ENCODE results near the gene FAM98A.

FAM98A gene

DNA sequence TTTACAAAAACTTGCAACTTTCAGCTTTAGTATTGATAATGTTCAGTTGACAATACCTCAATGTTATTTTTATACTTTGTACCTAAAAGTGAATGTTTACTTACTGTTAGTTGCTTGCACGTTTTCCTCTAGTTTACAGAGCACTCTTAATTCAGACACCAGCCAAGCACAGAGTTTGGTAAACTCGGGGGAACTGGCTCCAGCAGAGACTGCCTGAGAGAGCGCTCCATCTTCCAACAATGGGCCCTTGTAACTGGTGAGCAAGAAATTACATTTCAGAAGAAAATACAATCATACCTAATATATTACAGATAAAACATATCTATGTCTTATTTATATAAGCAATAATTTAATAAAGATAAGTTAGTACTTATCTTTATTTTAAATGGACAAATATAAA is 3.7 kb downstream of the FAM98A start:
- no peak for DNase-seq

DNA sequence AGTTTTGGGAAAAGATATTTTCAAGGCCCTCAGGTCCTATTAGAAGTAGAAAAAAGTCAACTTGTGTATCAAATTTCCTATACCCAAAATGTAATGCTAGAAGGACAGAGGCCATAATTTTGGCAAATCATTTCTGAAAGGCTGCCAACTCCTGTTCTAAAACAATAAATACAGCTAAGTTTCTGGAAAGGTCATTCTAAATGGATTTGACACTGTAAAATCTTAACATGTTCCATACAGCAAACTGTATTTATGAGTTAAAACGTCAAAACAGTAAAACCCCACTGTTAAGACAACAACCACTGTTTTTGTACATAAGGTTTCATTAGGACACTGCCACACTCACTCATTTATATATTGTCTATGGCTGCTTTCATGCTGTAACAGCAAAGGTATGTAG is 9.7 kb downstream of the FAM98A start:
- DNase-seq: no peak

DNA sequence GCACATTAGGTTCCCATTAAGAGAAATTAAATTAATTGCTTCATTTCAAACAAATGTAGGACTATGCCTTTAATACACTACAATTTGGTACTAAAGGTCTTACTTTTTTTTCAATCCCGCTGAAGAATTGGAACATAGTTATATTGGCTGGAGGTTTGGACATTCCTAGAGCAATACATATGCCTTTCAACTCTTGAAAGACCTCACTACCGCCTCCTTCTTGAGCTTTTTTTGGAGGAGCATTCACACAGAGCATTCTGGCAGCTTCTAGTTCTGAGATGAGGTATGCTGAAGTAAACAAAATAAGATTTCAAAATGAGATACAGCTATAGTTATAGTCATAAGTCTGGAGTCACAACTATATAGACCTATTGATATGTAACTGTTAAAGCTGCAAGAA is 10.9 kb downstream of the FAM98A start:
- DNase-seq: no peak

DNA sequence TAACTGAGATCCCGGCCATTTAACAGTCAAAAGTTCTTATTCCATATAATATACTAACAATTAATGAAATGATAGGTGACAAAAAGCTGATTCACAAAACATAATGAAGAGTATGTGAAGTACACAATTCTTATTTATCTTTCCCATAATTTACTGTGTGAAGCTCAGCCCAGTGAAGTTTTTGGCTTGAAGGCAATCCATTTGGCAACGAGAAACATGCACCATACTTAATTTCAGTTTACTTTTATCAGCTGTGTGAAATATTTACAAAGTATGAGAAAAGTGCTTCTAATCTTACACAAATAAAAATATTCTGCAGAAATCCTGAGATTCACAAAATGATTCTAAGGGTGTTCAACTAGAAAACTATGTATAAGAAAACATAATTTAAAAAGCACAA is 12.3 kb downstream of the FAM98A start:
- no peak for DNase-seq

DNA sequence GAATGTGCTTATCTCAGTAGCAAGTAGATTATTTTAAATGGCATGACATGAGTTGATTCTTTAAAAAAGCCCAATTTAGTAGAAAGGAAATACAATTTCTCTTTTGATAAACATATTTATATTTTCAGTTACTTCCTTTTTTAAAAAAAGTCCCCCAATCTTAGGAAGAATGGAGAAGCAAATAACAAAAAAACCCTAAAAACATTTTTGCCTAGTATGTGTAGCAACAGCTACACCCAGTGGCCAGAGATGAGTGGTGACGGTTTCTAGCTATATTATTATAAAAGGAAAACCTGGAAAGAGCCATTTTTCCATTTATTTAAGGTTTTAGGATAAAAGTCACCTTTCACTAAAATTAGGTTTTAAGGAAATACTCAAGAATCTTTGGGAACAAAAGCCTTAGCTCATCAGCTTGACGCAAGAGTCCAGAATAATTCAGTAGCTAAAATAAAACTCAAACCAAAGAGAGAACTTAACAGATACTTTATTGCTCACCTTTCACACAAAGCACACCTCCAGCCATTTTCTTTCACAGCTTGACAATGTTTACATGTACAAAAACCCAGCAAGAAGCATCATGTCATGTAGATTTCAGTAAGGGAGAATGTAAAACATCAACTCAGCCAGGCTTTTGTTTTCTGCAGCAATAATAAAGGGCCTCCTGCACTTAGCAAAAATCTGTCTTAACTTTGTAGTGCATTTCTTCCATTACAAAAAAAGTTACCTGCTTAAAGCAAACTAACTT is 15.7 kb downstream of the FAM98A start:
- no peak for DNase-seq

DNA sequence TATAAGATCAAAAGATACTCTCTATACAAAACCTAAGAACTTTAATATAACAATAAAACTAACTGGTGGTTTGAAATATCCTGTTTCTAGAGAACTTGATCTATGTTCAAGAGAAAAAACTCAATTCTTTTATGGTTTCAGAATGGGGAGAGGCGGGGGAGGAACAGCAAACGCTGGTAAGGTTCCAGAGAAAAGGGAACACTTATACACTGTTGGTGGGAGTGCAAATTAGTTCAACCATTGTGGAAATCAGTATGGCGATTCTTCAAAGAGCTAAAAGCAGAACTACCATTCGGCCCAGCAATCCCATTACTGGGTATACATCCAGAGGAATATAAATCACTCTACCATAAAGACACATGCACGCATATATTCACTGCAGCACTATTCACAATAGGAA is 17.2 kb downstream of the FAM98A start:
- no peak for DNase-seq

DNA sequence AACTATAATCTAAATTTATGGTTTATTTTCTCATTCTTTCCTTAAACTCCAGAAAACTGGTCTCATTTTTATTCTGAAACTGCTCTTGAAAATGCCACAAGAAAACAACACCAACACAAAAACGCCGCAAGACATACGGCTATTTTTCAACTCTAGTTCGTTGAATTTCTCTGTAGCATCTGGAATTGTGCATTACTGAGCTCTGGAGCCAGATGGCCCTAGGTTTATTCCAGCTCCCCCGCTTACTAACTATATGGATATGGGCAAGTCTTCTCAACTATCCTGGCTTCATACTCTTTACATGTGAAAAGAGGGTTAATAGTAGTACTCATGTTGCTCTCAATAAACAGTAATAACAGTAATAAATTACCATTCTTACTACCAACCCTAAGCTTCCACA is 19.9 kb downstream of the FAM98A start:
- no peak for DNase-seq

DNA sequence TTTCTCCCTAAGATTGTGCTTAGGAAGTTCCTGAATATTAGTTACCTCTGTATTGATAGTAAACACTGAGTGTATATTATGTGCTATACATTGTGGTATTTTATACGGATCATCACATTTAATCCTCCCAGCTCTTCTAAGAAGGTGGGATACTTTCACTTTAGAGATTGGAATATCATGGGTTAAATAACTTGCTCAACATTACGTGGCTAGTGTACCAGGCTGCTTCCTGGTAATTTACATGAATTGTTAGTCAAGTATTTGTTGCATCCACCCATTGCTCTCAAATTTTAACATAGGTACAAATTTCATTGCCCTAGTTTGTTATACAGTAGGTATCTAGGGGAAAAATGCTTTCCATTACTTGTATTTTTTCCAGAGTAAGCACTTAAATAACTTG is 21.4 kb downstream of the FAM98A start:
- DNase-seq: no peak

DNA sequence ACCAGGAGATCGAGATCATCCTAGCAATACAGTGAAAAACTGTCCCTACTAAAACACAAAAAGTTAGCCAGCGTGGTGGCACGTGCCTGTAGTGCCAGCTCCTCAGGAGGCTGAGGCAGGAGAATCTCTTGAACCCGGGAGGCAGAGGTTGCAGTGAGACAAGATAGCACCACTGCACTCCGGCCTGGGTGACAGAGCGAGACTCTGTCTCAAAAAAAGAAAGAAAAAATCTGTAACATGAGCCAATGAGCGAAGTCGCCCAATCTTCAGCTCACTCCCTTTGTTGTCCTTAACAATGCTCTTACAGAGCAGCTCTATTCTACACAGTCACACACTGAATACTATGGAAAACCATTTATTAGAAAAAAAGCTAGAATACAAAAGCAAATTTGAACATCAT is 22.0 kb downstream of the FAM98A start:
- no peak for DNase-seq

DNA sequence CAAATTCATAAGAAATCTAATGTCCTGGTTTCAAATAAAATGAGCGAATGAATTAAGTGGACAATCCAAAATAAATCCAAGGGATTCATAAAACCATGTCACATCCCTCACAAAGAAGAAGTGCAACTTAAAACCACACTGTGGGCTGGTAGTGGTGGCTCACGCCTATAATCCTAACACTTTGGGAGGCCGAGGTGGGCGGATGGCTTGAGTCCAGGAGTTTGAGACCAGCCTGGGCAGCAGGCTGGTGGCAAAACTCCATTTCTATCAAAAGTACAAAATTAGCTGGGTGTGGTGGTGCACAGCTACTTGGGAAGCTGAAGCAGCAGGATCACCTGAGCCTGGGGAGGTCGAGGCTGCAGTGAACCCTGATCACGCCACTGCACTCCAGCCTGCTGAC is 25.4 kb downstream of the FAM98A start:
- no peak for DNase-seq

DNA sequence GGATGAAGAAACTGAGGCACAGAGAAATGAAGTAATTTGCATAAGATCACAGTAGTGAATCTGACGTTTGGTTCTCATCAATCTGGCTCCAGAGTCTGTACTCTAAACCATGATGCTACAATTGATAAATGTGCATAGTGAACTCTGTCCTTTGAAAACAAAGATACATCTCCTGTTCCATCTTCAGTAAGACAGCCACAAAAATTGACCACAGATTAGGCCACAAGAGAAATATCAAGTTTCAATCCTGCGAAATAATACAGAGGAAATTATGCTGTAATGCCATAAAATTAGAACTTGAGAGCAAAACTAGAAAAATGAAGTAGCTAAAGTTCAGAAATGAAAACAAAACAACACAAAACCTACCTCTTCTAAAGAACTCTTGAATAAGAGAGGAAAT is 28.4 kb downstream of the FAM98A start:
- no peak for DNase-seq

DNA sequence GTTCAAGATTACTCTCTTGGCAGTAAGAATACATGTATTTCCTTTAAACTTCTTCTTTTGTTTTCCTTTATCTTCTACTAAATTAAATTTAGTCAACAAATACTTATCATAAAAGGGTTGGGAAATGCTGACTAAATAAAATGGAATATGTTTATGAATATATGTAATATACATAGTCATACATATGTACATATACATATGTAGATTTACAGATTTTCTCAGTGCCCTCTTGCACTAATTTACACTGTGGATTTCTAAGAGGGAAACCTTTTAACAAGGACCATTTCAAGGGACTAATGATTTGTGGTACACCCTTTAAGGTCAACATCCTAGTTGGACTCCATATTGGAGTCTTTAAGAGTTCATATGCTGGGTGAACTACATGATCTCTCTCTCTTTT is 37.2 kb downstream of the FAM98A start:
- DNase-seq: no peak

DNA sequence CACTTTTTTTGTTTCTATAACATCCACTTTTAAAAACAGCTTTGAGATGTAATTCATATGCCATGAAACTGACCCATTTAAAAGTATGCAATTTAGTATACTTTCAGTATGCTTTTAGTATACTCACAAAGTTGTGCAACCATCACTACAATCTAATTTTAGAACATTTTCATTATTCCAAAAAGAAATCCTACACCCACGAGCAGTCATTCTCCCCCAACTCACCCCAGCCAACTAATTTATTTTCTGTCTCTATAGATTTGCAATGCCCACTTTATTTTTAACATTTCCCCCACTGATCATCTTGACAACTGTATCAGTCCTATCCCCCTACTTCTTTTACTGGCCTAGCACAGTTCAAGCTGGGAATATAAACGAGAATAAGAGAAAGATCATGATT is 39.1 kb downstream of the FAM98A start:
- no peak for DNase-seq

DNA sequence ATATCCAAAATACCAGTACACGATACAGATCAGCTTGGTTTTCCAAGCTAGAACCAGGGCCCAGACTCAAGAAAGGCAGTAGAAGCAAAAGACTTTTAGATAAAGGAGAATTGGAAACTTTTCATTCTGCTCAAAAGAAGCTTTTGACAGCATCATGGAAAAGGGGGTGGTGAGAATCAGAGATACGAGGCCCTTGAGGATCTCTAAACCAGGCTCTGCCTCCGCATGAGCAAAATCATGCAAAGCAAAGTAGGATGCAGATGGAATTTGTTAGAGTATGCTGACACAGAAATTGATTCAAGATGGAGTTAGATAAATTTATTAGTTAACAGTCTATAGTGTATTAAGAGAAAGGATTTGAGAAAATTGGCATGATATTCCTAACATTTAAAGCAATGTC is 39.8 kb downstream of the FAM98A start:
- DNase-seq: no peak

DNA sequence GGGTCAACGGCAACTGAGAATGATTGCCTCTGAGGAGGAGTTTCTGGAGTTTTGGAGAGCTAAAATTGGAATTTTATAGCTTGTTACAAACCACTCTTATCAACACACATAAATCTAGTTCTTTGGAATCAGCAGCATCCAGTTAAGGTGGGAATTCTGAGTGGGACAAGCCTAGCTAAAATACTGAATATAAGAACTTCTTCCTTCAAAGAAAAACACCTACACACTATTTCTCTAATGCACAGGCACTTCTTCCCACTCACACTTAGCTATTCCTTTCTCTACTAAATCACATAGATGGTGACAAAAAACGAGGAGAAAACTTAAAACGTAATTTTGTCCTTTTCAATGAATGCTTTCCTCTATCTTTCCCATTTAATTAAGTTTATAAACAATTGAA is 43.4 kb downstream of the FAM98A start:
- no peak for DNase-seq

DNA sequence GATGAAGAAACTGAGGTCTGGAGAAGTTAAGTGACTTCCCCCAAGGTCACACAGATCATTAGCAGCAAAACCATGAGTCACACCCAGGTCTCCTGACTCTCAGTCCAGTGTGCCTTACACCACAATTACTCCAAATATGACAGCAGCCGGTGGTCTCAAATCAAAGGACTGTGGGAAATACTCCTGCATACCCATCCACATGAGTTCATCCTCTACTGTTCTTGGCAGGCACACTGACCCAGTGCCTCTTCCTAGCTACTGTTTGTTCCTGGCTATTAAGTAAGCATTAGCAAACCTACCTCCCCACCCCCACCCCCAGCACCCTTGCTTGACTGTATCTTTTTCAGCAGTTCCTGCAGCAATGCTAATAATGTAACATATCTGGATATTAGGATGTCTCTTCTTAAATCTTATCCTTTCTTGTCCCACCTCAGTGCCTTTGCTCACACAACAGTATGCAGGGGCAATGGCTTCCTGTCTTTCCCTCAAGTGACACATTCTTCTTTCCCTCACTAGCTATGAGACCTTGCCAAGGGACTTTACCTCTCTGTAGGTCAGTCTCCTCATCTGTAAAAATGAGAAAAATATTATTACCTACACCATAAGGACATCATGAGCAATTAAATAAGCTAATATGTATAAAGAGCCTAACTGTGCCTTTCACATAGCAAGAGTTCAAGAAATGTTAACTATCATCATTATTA is 46.2 kb downstream of the FAM98A start:
- no peak for DNase-seq

DNA sequence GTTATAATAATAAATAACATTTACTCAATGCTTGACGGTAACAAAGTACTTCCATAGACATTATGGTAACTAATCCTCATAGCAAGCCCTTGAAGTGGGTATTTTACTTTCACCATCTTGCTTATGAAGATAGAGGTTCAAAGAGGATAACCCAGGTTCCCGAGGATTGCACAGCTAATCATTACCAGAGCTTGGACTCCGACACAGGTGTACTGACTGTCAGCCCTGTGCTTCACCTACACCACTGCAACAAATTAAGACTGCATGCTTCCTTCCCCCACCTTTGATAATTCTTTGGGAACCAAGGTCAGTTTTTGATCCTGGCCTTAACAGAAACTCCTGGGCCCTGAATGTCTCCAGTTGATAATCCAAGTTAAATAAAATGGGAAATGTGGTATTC is 48.9 kb downstream of the FAM98A start:
- no peak for DNase-seq

DNA sequence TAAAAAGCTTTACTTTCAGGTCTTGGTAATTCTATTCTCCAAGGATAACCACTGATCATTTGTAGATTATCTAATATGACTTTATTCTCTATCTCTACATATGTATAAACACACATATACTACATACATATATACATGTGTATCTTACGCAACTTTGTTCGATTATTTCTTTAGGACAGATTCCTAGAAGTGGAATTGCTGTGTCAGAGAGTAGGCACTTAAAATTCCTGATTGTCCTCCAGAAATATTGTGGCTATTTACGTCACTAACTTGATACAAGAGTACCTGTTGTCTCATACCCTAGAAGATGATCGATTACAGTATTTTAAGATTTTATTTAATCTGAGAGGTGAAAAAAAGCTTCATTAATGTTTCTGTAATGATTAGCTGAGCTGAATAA is 57.9 kb downstream of the FAM98A start:
- DNase-seq: no peak

DNA sequence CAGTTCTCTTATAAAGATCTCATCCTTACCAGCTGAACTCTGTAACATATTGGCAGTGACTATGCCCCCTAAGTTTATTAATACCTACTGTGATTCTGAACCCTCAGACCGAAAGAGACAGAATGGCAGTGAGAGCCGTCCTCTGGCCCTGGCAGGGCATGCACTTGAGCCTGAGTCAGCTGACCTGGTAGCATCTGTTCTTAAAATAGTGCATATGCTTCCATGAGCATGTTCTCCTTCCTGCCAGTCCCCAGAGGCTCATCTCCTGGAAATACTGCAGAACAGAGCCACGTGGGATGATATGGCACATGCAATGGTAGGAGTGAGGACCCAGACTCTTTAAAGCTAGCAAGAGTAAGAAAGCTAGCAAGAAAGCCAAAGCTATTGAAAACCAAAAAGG is 63.7 kb downstream of the FAM98A start:
- no peak for DNase-seq
